Left ventricle myocardium inferior (tissue), 1 donor: Measurements from ENCODE around the gene CRELD1. TPM values are rescaled to one million over a fixed set of nuclear protein-coding genes. Genes with fewer than 3 reads are reported as not detected.

Experiments
- DNase-seq: peaks from one replicate; pipeline ENCODE4 v3.0.0-alpha.2; 2020
- H3K27ac ChIP-seq: fragments of 200-600 bp; replicated peaks from 2 replicates; pipeline ENCODE4 v1.8.0; 2021
- H3K27me3 ChIP-seq: fragments of 200-600 bp; 2 replicates; pipeline ENCODE4 v1.8.0; 2021; ENCODE audit warnings: low read depth
- H3K36me3 ChIP-seq: fragments of 200-600 bp; 2 replicates; pipeline ENCODE4 v1.8.0; 2021
- H3K4me1 ChIP-seq: fragments of 200-600 bp; 2 replicates; pipeline ENCODE4 v1.8.0; 2021
- H3K4me3 ChIP-seq: fragments of 200-600 bp; 2 replicates; pipeline ENCODE4 v1.8.0; 2021; ENCODE audit warnings: mild to moderate bottlenecking, moderate library complexity
- H3K9me3 ChIP-seq: fragments of 200-600 bp; replicated peaks from 2 replicates; pipeline ENCODE4 v1.8.0; 2021
- CTCF ChIP-seq: fragments of 200-600 bp; IDR thresholded peaks from 2 replicates; pipeline ENCODE4 v1.8.0; 2021; ENCODE audit warnings: antibody characterized with exemption, mild to moderate bottlenecking, borderline replicate concordance
- intact Hi-C: fragments of 100-400 bp; cut with micrococcal nuclease; formaldehyde crosslinking; loops from one replicate; pipeline ENCODE4 v1.11.0; 2022
- total RNA-seq: library from RNA; stranded (reverse); fragmentation: NEBNext Ultra II Directional; extraction: Animal tissue kit (Norgen Biotek cat#: 25700); gene quantifications from one replicate; pipeline ENCODE4 v1.2.1, GENCODE V29; 2021
- donor health status: DM: no; HTN: yes; CAD: no; lungs with severe emphysema.

CRELD1 gene
- total RNA-seq, 1 donor from 2014 or later = 72.3 TPM

- DNase-seq = no peak
- no peak for TF ChIP-seq CTCF
- Histone ChIP-seq H3K36me3 (peaks cover 24% of the 10 kb centered on the region), H3K27ac (no peak overlapping the region), H3K4me3 (peak overlapping the region; percentile 74), H3K27me3 (no peaks in the 10 kb centered on the region), H3K4me1 (peaks cover 47% of the 10 kb centered on the region), H3K9me3 (no peaks in the 10 kb centered on the region)
- intact Hi-C loops = no loop called here
Measured at GRCh38 chr3:9918261-9919038, 15.2 kb upstream of the CRELD1 start.

GRCh38 chr3:9928158-9928557 is 5.5 kb upstream of the CRELD1 start:
- peaks cover 58% of the 10 kb centered on the region for H3K36me3 ChIP-seq
- no peak overlapping the region for H3K4me3 ChIP-seq
- H3K9me3 ChIP-seq = no peaks in the 10 kb centered on the region
- no peak for TF ChIP-seq CTCF
- no peak for DNase-seq
- H3K27ac ChIP-seq = no peak overlapping the region
- H3K27me3 ChIP-seq = no peaks in the 10 kb centered on the region
- intact Hi-C loops = no loop called here
- H3K4me1 ChIP-seq = peaks cover 16% of the 10 kb centered on the region

GRCh38 chr3:9930804-9931418 is 2.7 kb upstream of the CRELD1 start:
- H3K27me3 ChIP-seq = no peaks in the 10 kb centered on the region
- intact Hi-C loops = no loop called here
- DNase-seq = no peak
- H3K36me3 ChIP-seq = peaks cover 34% of the 10 kb centered on the region
- no peaks in the 10 kb centered on the region for H3K9me3 ChIP-seq
- H3K4me1 ChIP-seq = peaks cover 40% of the 10 kb centered on the region
- no peak overlapping the region for H3K27ac ChIP-seq
- no peak overlapping the region for H3K4me3 ChIP-seq
- no peak for TF ChIP-seq CTCF

- peak overlapping the region; percentile 95 for H3K4me3 ChIP-seq
- no peak for TF ChIP-seq CTCF
- no peaks in the 10 kb centered on the region for H3K9me3 ChIP-seq
- peaks cover 38% of the 10 kb centered on the region for H3K36me3 ChIP-seq
- no peak for DNase-seq
- peaks cover 44% of the 10 kb centered on the region for H3K4me1 ChIP-seq
- H3K27me3 ChIP-seq = no peaks in the 10 kb centered on the region
- H3K27ac ChIP-seq = peak overlapping the region; percentile 97
- intact Hi-C loops = no loop called here
Measured at GRCh38 chr3:9932535-9932842, 1.1 kb upstream of the CRELD1 start.

- H3K4me1 ChIP-seq = peaks cover 44% of the 10 kb centered on the region
- H3K4me3 ChIP-seq = peak overlapping the region; percentile 95
- DNase-seq = peak; percentile 80
- no peaks in the 10 kb centered on the region for H3K27me3 ChIP-seq
- intact Hi-C loops = no loop called here
- no peaks in the 10 kb centered on the region for H3K9me3 ChIP-seq
- TF ChIP-seq CTCF = peak; percentile 76
- H3K27ac ChIP-seq = peak overlapping the region; percentile 97
- peaks cover 43% of the 10 kb centered on the region for H3K36me3 ChIP-seq
Measured at GRCh38 chr3:9932843-9933560, 632 bp upstream of the CRELD1 start.
